Measurements from ENCODE around the gene ARHGAP25. TPM values are rescaled to one million over a fixed set of nuclear protein-coding genes. Genes with fewer than 3 reads are reported as not detected.

The ARHGAP25 gene
- polyA plus RNA-seq, 1 donor (not counting 4 experiments of a cell fraction or from before 2014, with no cell fraction given) = 25.3 TPM

DNA sequence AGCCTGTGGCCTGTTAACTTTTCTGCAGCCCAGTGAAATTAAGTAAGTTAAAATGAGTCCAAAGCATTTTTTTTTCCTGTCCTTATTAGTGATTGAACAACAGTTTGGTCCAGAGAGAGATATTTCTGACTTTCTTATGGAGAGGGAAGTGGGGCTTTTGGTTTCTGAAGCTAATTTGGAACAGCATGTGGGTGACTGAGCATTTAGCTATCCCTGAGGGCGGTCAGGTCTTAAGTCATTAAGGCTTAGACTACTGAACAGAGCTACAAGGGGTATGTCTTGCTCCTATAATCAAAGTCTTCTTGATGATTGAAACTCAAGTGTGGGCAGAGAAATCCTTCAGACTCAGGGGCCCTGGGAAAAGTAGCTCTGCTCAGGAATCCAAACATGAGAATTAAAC, 14.0 kb downstream of the ARHGAP25 start:
- H3K4me2 ChIP-seq (ENCODE audit: control insufficient read depth, extremely low read depth, insufficient read depth, low read depth, low read length) = no peak overlapping the region
- H3K27ac ChIP-seq (ENCODE audit: control insufficient read depth, insufficient read depth, low read length) = no peak overlapping the region
- H3K27me3 ChIP-seq (ENCODE audit: control insufficient read depth, extremely low read depth, insufficient read depth, low read length) = no peaks in the 10 kb centered on the region
- H3K9me3 ChIP-seq (ENCODE audit: control insufficient read depth, low read depth, low read length) = no peaks in the 10 kb centered on the region
- H3K9me1 ChIP-seq (ENCODE audit: control insufficient read depth, extremely low read depth, insufficient read depth, low read length) = no peaks in the 10 kb centered on the region
- no peak overlapping the region for H3K4me3 ChIP-seq (ENCODE audit: control insufficient read depth in 2 of 3, extremely low read depth in 1 of 3, insufficient read depth in 2 of 3, low read depth in 1 of 3, low read length in 3 of 3)
- dilution Hi-C loops (cut with MboI; ENCODE audit: extremely low pct_ligation_motif_present, low sequenced_read_pairs) = no loop called here
- no peaks in the 10 kb centered on the region for H3K36me3 ChIP-seq (ENCODE audit: control insufficient read depth in 2 of 2, extremely low read depth in 1 of 2, insufficient read depth in 2 of 2, low read length in 2 of 2)
- H4K20me1 ChIP-seq (ENCODE audit: control insufficient read depth, extremely low read depth, insufficient read depth, low read length) = no peaks in the 10 kb centered on the region
- H3K79me2 ChIP-seq (ENCODE audit: control insufficient read depth, insufficient read depth, low read length) = no peaks in the 10 kb centered on the region
- peaks cover 13% of the 10 kb centered on the region for H3K4me1 ChIP-seq (ENCODE audit: control insufficient read depth, extremely low read depth, insufficient read depth, low read length)
- H3K9ac ChIP-seq (ENCODE audit: control insufficient read depth, extremely low read depth, insufficient read depth, low read length) = no peak overlapping the region
- FAIRE-seq = no peak
- no peak for DNase-seq (ENCODE audit: low read depth, low spot score)
- no peak for TF ChIP-seq EZH2 (IDR thresholded peaks at IDR 0.05; ENCODE audit: low read length)
- TF ChIP-seq, protein P1, sequence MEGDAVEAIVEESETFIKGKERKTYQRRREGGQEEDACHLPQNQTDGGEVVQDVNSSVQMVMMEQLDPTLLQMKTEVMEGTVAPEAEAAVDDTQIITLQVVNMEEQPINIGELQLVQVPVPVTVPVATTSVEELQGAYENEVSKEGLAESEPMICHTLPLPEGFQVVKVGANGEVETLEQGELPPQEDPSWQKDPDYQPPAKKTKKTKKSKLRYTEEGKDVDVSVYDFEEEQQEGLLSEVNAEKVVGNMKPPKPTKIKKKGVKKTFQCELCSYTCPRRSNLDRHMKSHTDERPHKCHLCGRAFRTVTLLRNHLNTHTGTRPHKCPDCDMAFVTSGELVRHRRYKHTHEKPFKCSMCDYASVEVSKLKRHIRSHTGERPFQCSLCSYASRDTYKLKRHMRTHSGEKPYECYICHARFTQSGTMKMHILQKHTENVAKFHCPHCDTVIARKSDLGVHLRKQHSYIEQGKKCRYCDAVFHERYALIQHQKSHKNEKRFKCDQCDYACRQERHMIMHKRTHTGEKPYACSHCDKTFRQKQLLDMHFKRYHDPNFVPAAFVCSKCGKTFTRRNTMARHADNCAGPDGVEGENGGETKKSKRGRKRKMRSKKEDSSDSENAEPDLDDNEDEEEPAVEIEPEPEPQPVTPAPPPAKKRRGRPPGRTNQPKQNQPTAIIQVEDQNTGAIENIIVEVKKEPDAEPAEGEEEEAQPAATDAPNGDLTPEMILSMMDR (optimal IDR thresholded peaks at IDR 0.05 in 1 of 3, IDR thresholded peaks at IDR 0.05 in 1 of 3, conservative IDR thresholded peaks at IDR 0.05 in 1 of 3; ENCODE audit: extremely low read depth in 1 of 3, insufficient read depth in 2 of 3, low read length in 3 of 3) = no peak
- H2AFZ ChIP-seq (ENCODE audit: control insufficient read depth, low read length) = no peak overlapping the region

DNA sequence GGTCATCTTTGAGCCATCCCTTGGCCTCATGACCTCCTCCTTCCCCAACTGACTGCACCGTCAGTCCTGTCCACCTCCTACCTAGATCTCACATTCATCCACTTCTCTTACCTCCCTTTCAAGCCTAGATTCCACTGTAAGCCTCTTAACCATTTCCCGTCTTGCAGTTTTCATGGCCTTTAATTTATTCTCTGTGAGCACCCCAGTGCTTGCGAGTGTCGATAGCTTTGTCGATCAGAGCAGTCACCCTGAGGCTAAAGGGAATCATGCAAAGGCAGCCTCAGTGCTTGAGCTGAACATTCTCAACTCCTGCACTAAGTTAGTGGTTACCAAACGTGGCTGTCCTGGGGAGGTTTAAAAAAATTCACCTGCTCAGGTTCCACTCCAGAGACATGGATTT, 14.7 kb downstream of the ARHGAP25 start:
- dilution Hi-C loops (cut with MboI; ENCODE audit: extremely low pct_ligation_motif_present, low sequenced_read_pairs) = no loop called here
- no peak for TF ChIP-seq EZH2 (IDR thresholded peaks at IDR 0.05; ENCODE audit: low read length)
- TF ChIP-seq, protein P1 (optimal IDR thresholded peaks at IDR 0.05 in 1 of 3, IDR thresholded peaks at IDR 0.05 in 1 of 3, conservative IDR thresholded peaks at IDR 0.05 in 1 of 3; ENCODE audit: extremely low read depth in 1 of 3, insufficient read depth in 2 of 3, low read length in 3 of 3) = no peak

More for the DNA sequence above, 14.7 kb downstream of the ARHGAP25 start:
- Histone ChIP-seq H2AFZ (ENCODE audit: control insufficient read depth, low read length) (no peak overlapping the region), H4K20me1 (ENCODE audit: control insufficient read depth, extremely low read depth, insufficient read depth, low read length) (no peaks in the 10 kb centered on the region), H3K9me3 (ENCODE audit: control insufficient read depth, low read depth, low read length) (no peaks in the 10 kb centered on the region), H3K36me3 (ENCODE audit: control insufficient read depth in 2 of 2, extremely low read depth in 1 of 2, insufficient read depth in 2 of 2, low read length in 2 of 2) (no peaks in the 10 kb centered on the region), H3K4me3 (ENCODE audit: control insufficient read depth in 2 of 3, extremely low read depth in 1 of 3, insufficient read depth in 2 of 3, low read depth in 1 of 3, low read length in 3 of 3) (no peak overlapping the region), H3K4me2 (ENCODE audit: control insufficient read depth, extremely low read depth, insufficient read depth, low read depth, low read length) (no peak overlapping the region), H3K9me1 (ENCODE audit: control insufficient read depth, extremely low read depth, insufficient read depth, low read length) (no peaks in the 10 kb centered on the region), H3K79me2 (ENCODE audit: control insufficient read depth, insufficient read depth, low read length) (no peaks in the 10 kb centered on the region), H3K9ac (ENCODE audit: control insufficient read depth, extremely low read depth, insufficient read depth, low read length) (no peak overlapping the region), H3K4me1 (ENCODE audit: control insufficient read depth, extremely low read depth, insufficient read depth, low read length) (peaks cover 11% of the 10 kb centered on the region), H3K27me3 (ENCODE audit: control insufficient read depth, extremely low read depth, insufficient read depth, low read length) (no peaks in the 10 kb centered on the region), H3K27ac (ENCODE audit: control insufficient read depth, insufficient read depth, low read length) (no peak overlapping the region)
- DNase-seq (ENCODE audit: low read depth, low spot score) = no peak
- no peak for FAIRE-seq

Data from keratinocyte (primary cell).